HepG2 (cell line): ENCODE data around the gene GRIK4. TPM values are rescaled to one million over a fixed set of nuclear protein-coding genes. Genes with fewer than 3 reads are reported as not detected.

Source experiments
- CSRNP2 ChIP-seq: sonication (generic); formaldehyde crosslinking; conservative IDR thresholded peaks from 2 replicates; pipeline ENCODE4 v1.8.0; 2022; ENCODE audit warnings: low read depth, missing genetic modification reagents
- HES4 ChIP-seq: sonication (generic); formaldehyde crosslinking; IDR thresholded peaks from 2 replicates; pipeline ENCODE4 v1.9.0; 2021; ENCODE audit warnings: mild to moderate bottlenecking, missing genetic modification reagents, borderline replicate concordance
- KDM5A ChIP-seq: fragments of 200-600 bp; sonication (generic); IDR thresholded peaks from 2 replicates; pipeline ENCODE4 v1.7.0; 2018; ENCODE audit warnings: antibody characterized with exemption, mild to moderate bottlenecking, low read length, borderline replicate concordance
- KDM5B ChIP-seq: sonication (generic); formaldehyde crosslinking; IDR thresholded peaks from 2 replicates; pipeline ENCODE4 v1.4.0; 2020; ENCODE audit warnings: missing genetic modification reagents, mild to moderate bottlenecking, borderline replicate concordance
- MATR3 ChIP-seq: sonication (generic); formaldehyde crosslinking; IDR thresholded peaks from 2 replicates; pipeline ENCODE4 v1.4.0; 2020; ENCODE audit warnings: missing genetic modification reagents
- RBM22 ChIP-seq: fragments of 200-400 bp; formaldehyde crosslinking; optimal IDR thresholded peaks from 2 replicates; pipeline ENCODE3; 2017; ENCODE audit warnings: mild to moderate bottlenecking, low read length, moderate library complexity
- SCMH1 ChIP-seq: sonication (generic); formaldehyde crosslinking; IDR thresholded peaks from 2 replicates; pipeline ENCODE4 v1.9.0; 2021; ENCODE audit warnings: missing genetic modification reagents, mild to moderate bottlenecking, borderline replicate concordance
- TRIM22 ChIP-seq: fragments of 450-650 bp; IDR thresholded peaks from 2 replicates; pipeline ENCODE4 v1.6.1; 2017
- ZNF652 ChIP-seq: IDR thresholded peaks from 2 replicates; pipeline ENCODE4 v1.6.1; 2016; ENCODE audit warnings: low read depth, borderline replicate concordance
- ZNF784 ChIP-seq: sonication (generic); formaldehyde crosslinking; IDR thresholded peaks from 2 replicates; pipeline ENCODE4 v1.5.1; 2020; ENCODE audit warnings: missing genetic modification reagents, mild to moderate bottlenecking, borderline replicate concordance
- ZNF800 ChIP-seq: sonication (generic); formaldehyde crosslinking; IDR thresholded peaks from 2 replicates; pipeline ENCODE4 v1.4.0; 2020; ENCODE audit warnings: missing genetic modification reagents
- ZNF891 ChIP-seq: sonication (generic); formaldehyde crosslinking; IDR thresholded peaks from 2 replicates; pipeline ENCODE4 v1.5.0; 2020; ENCODE audit warnings: mild to moderate bottlenecking, missing genetic modification reagents
- ZSCAN21 ChIP-seq: sonication (generic); formaldehyde crosslinking; IDR thresholded peaks from 2 replicates; pipeline ENCODE4 v1.8.0; 2022; ENCODE audit warnings: mild to moderate bottlenecking, missing genetic modification reagents, moderate library complexity, borderline replicate concordance
- polyA plus RNA-seq, 8 experiments: library from polyadenylated mRNA; depleted of rRNA in 3 of 8; stranded (reverse) in 7 of 8; unstranded in 1 of 8; fragments of >200 nt; fragmentation: Illumina TruSeq in 4 of 8; extraction: Trizol in 4 of 8; gene quantifications; 2 replicates each; pipeline versions ENCODE4 v1.2.1 to v1.2.3, GENCODE V29; 2011 to 2016; ENCODE audit warnings: low read depth in 4 of 8, missing spikeins in 1 of 8, mixed read lengths in 1 of 8; ENCODE audit not compliant: insufficient read depth in 1 of 8
- total RNA-seq, 5 experiments: library from RNA; depleted of rRNA; stranded (reverse); fragments of >200 nt; fragmentation: Illumina TruSeq; extraction: Trizol; gene quantifications; 2 replicates each; pipeline ENCODE4 v1.2.3, GENCODE V29; 2016; ENCODE audit warnings: low read depth in 1 of 5

The GRIK4 gene
- total and polyA plus RNA-seq, 2 of the 13 experiments (the other 11 are each of a cell fraction or from before 2014, with no cell fraction given), result 0.04 to 0.07 TPM

- TF ChIP-seq CSRNP2 (CRISPR knock-in tag) (no peak), TRIM22 (no peak), ZNF784 (CRISPR knock-in tag) (no peak), KDM5A (no peak), ZNF652 (CRISPR knock-in tag) (no peak), ZSCAN21 (no peak), SCMH1 (CRISPR knock-in tag) (no peak), KDM5B (CRISPR knock-in tag) (no peak), MATR3 (no peak), ZNF800 (no peak), RBM22 (no peak), HES4 (CRISPR knock-in tag) (no peak), ZNF891 (no peak)
Measured at GRCh38 chr11:120646206-120646605, 134.7 kb downstream of the GRIK4 start (continued).
